ENCODE measurements around the gene HDHD5. TPM values are rescaled to one million over a fixed set of nuclear protein-coding genes. Genes with fewer than 3 reads are reported as not detected.

Gene HDHD5
- total and polyA plus RNA-seq, 10 donors: 25.4 to 47.6 (median 32.3) TPM

DNA sequence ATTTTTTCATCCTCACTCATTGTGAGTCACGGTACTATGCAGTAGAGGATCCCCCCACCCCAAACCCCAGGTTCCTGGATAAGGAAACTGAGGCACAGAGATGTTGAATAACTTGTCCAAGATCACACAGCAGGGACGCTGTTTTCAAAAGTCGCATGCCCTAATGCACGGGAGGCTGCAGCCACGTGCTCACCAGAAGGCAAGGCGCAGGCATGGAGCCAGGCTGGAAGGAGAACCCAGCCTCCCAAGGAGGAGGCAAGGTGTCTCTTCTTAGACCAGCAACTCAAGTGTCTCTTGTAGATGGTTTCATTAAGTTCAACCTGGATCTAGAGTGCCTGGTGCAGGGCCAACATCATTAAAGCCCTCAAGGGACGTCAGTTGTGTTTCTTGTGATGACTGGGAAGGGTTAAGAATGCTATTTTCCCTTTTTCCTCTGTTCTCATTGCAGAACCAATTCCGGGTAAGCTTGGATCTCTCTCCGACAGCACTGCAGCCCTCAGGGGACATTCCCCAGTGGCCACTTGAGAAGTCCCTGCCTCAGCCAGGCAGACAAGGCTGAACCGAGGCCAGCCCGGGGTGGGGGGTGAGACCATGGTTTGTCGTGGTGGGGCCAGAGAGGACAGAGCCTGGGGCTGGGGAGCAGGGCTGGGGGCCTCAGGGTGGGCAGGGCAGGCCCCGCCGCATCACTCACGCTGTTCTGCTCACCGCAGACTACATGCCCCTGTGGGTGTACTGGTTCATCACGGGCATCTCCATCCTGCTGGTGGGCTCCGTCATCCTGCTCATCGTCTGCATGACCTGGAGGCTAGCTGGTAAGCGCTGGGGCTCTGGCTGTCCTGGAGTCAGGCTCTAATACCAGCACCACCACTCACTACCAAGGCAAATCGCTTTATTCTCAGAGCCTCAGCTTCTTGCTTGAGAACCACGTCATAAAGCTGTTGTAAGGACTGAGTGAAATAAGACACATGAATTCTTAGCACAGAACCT is 53.6 kb downstream of the HDHD5 start:
- no peak for DNase-seq
- intact Hi-C loops (cut with DNase I; ENCODE audit: low total_unique reads): no loop called here
- Histone ChIP-seq H3K27me3 (replicated peaks in 1 of 7) (no peaks in the 10 kb centered on the region), H3K4me3 (peak overlapping the region in 1 of 8 donors; percentile 48), H3K4me1 (peaks cover 0 to 93% (median 36%) of the 10 kb centered on the region in 6 donors), H3K27ac (peak overlapping the region in 7 of 8 donors; percentile 67 to 94 (median 81)), H3K9me3 (no peaks in the 10 kb centered on the region), H3K36me3 (peaks cover 5 to 97% (median 89%) of the 10 kb centered on the region in 6 donors)
- TF ChIP-seq, protein P1, sequence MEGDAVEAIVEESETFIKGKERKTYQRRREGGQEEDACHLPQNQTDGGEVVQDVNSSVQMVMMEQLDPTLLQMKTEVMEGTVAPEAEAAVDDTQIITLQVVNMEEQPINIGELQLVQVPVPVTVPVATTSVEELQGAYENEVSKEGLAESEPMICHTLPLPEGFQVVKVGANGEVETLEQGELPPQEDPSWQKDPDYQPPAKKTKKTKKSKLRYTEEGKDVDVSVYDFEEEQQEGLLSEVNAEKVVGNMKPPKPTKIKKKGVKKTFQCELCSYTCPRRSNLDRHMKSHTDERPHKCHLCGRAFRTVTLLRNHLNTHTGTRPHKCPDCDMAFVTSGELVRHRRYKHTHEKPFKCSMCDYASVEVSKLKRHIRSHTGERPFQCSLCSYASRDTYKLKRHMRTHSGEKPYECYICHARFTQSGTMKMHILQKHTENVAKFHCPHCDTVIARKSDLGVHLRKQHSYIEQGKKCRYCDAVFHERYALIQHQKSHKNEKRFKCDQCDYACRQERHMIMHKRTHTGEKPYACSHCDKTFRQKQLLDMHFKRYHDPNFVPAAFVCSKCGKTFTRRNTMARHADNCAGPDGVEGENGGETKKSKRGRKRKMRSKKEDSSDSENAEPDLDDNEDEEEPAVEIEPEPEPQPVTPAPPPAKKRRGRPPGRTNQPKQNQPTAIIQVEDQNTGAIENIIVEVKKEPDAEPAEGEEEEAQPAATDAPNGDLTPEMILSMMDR (IDR thresholded peaks at IDR 0.05 in 8 of 11, conservative IDR thresholded peaks at IDR 0.05 in 3 of 11): no peak
- TF ChIP-seq POLR2A (IDR thresholded peaks at IDR 0.05): no peak
- no peak for TF ChIP-seq POLR2AphosphoS5 (IDR thresholded peaks at IDR 0.05)
- 81 to 91% (median 86%) methylated on average over 18 to 22 of the region's 22 CpGs for WGBS, 5 donors

DNA sequence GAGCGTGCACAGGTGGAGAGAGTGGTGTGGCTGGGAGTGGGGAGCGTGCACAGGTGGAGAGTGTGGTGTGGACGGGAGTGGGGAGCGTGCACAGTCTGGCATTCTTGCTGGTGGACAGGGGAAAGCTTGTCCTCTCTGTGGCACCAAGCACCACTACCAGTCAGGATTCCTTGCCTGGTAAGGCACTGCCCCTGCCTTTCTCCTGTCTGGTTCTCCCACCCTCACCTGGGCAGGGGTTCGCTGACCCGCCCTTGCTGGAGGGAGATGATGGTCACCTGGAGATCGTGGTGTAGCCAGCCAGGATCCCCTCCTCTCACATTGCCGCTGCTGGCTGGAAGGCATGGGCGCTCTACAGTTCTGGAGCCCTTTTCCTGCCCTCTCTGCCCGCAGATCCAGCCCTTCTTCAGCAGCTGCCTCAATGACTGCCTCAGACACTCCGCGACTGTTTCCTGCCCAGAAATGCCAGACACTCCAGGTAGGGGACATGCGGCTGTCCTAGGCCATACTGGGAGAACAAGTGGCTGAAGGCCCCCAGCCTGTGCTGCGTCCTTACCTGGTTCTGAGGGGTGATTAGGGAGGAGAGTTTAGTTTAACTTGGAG is 54.6 kb downstream of the HDHD5 start:
- peaks cover 7 to 97% (median 90%) of the 10 kb centered on the region in 6 donors for H3K36me3 ChIP-seq
- no peak overlapping the region for H3K4me3 ChIP-seq
- peaks cover 0 to 94% (median 40%) of the 10 kb centered on the region in 6 donors for H3K4me1 ChIP-seq
- H3K27ac ChIP-seq: peak overlapping the region in 4 of 8 donors; percentile 81 to 94 (median 88)
- intact Hi-C loops (cut with DNase I; ENCODE audit: low total_unique reads): no loop called here
- H3K9me3 ChIP-seq: no peaks in the 10 kb centered on the region
- no peak for TF ChIP-seq POLR2A (IDR thresholded peaks at IDR 0.05)
- peak in 2 of 3 donors; percentile 2 to 24 for TF ChIP-seq POLR2AphosphoS5 (IDR thresholded peaks at IDR 0.05)
- no peaks in the 10 kb centered on the region for H3K27me3 ChIP-seq (replicated peaks in 1 of 7)
- 85 to 96% (median 92%) methylated on average over 11 to 14 of the region's 14 CpGs for WGBS, 5 donors
- peak; percentile 54 for DNase-seq

DNA sequence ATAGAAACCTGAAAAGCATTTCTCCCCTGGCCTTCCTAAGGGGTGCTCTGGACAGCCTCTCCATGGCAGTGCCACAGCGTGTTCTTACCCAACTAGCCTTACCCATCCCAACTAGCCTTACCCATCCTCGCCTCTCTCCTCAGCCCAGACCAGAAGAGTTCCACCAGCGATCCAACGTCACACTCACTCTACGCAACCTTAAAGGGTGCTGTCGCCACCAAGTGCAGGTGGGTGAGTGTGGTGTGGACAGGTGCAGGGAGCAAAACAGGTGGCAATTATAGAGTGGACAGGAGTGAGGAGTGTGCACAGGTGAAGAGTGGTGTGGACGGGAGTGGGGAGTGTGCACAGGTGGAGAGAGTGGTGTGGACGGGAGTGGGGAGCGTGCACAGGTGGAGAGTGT is 55.7 kb downstream of the HDHD5 start:
- Histone ChIP-seq H3K4me1 (peaks cover 5 to 95% (median 51%) of the 10 kb centered on the region in 6 donors), H3K4me3 (no peak overlapping the region), H3K27ac (peak overlapping the region in 2 of 8 donors; percentile 81 to 88), H3K27me3 (replicated peaks in 1 of 7) (no peaks in the 10 kb centered on the region), H3K36me3 (peaks cover 9 to 97% (median 90%) of the 10 kb centered on the region in 6 donors), H3K9me3 (no peaks in the 10 kb centered on the region)
- 93 to 97% (median 95%) methylated on average over 9 of the region's 9 CpGs for WGBS, 5 donors
- TF ChIP-seq POLR2A (IDR thresholded peaks at IDR 0.05): no peak
- TF ChIP-seq, protein P1 (IDR thresholded peaks at IDR 0.05 in 8 of 11, conservative IDR thresholded peaks at IDR 0.05 in 3 of 11): no peak
- intact Hi-C loops (cut with DNase I; ENCODE audit: low total_unique reads): no loop called here
- peak; percentile 40 for DNase-seq

DNA sequence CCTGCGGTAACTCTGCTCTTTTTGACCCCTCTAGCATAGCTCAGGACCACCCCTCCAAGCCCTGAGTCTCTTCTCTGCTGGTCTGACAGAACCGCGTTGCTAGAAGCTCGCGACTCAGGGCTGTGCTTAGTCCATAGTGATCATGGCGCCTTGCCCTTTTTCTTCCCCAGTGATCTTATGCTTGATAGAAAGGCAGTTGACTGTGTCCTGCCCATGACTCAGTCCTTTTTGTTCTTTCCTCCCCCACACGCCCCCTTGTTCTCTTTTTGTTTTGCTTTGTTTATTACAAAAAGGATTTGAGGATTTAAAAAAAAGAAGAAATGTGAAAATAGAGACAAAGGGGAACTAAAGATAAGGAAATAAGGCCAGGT is 56.8 kb downstream of the HDHD5 start:
- TF ChIP-seq POLR2AphosphoS5 (IDR thresholded peaks at IDR 0.05): no peak
- no peak for TF ChIP-seq POLR2A (IDR thresholded peaks at IDR 0.05)
- TF ChIP-seq, protein P1 (IDR thresholded peaks at IDR 0.05 in 8 of 11, conservative IDR thresholded peaks at IDR 0.05 in 3 of 11): no peak
- Histone ChIP-seq H3K4me3 (peak overlapping the region in 1 of 8 donors; percentile 7), H3K27ac (peak overlapping the region in 5 of 8 donors; percentile 18 to 88 (median 81)), H3K36me3 (peaks cover 8 to 97% (median 85%) of the 10 kb centered on the region in 6 donors), H3K4me1 (peaks cover 5 to 95% (median 55%) of the 10 kb centered on the region in 6 donors), H3K9me3 (no peaks in the 10 kb centered on the region), H3K27me3 (replicated peaks in 1 of 7) (no peaks in the 10 kb centered on the region)
- WGBS, 5 donors: 69 to 84% (median 74%) methylated on average over 7 of the region's 7 CpGs
- no peak for DNase-seq
- intact Hi-C loops (cut with DNase I; ENCODE audit: low total_unique reads): no loop called here
